ENCODE results near the gene MAP3K5. TPM values are rescaled to one million over a fixed set of nuclear protein-coding genes. Genes with fewer than 3 reads are reported as not detected.

MAP3K5 gene
- total RNA-seq, 1 donor from 2014 or later, result 0.02 TPM

DNA sequence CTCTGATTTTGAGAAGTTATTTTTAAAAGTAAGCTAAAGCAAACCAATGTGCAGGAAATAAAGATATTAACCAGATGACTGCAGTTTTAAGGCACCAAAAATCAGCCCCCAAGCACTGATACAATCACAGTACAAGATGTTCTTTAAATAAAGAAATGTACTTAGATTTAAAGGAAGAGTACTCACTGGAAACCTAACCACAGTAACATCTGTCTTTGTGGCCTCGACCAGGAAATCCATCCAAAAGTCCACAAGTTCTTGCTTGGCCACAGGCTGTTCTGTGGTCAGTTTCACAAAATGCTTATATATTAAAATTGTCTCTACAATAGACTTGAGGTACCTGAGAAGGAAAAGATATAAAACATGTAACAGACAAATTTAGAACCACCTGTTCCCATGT is 136.2 kb downstream of the MAP3K5 start:
- no peaks in the 10 kb centered on the region for H3K27me3 ChIP-seq
- no peaks in the 10 kb centered on the region for H3K36me3 ChIP-seq
- Mint-ChIP-seq H3K27ac (no peak overlapping the region), H3K9me3 (no peaks in the 10 kb centered on the region), H3K36me3 (no peaks in the 10 kb centered on the region), H3K27me3 (ENCODE audit: insufficient read depth, low read depth) (no peaks in the 10 kb centered on the region), H3K4me1 (peaks cover 3% of the 10 kb centered on the region), H3K4me3 (no peak overlapping the region)
- H4K20me1 ChIP-seq (ENCODE audit: low read depth), result no peaks in the 10 kb centered on the region
- no peak overlapping the region for H3K9ac ChIP-seq
- H3K4me1 ChIP-seq, result no peaks in the 10 kb centered on the region
- no peak overlapping the region for H3K27ac ChIP-seq
- no peak for DNase-seq (ENCODE audit: low spot score)
- H3K9me3 ChIP-seq (ENCODE audit: low read depth), result no peaks in the 10 kb centered on the region
- TF ChIP-seq EZH2phosphoT487 (IDR thresholded peaks at IDR 0.05), result no peak
- TF ChIP-seq EZH2 (IDR thresholded peaks at IDR 0.05), result no peak
- TF ChIP-seq, protein P1, sequence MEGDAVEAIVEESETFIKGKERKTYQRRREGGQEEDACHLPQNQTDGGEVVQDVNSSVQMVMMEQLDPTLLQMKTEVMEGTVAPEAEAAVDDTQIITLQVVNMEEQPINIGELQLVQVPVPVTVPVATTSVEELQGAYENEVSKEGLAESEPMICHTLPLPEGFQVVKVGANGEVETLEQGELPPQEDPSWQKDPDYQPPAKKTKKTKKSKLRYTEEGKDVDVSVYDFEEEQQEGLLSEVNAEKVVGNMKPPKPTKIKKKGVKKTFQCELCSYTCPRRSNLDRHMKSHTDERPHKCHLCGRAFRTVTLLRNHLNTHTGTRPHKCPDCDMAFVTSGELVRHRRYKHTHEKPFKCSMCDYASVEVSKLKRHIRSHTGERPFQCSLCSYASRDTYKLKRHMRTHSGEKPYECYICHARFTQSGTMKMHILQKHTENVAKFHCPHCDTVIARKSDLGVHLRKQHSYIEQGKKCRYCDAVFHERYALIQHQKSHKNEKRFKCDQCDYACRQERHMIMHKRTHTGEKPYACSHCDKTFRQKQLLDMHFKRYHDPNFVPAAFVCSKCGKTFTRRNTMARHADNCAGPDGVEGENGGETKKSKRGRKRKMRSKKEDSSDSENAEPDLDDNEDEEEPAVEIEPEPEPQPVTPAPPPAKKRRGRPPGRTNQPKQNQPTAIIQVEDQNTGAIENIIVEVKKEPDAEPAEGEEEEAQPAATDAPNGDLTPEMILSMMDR (IDR thresholded peaks at IDR 0.05), result no peak
- no peaks in the 10 kb centered on the region for H3F3A ChIP-seq (ENCODE audit: low read depth)
- H3K79me2 ChIP-seq (ENCODE audit: low read depth), result no peaks in the 10 kb centered on the region
- H2AFZ ChIP-seq (replicated peaks), result no peak overlapping the region
- no peak overlapping the region for H3K4me2 ChIP-seq
- H3K4me3 ChIP-seq, result no peak overlapping the region

DNA sequence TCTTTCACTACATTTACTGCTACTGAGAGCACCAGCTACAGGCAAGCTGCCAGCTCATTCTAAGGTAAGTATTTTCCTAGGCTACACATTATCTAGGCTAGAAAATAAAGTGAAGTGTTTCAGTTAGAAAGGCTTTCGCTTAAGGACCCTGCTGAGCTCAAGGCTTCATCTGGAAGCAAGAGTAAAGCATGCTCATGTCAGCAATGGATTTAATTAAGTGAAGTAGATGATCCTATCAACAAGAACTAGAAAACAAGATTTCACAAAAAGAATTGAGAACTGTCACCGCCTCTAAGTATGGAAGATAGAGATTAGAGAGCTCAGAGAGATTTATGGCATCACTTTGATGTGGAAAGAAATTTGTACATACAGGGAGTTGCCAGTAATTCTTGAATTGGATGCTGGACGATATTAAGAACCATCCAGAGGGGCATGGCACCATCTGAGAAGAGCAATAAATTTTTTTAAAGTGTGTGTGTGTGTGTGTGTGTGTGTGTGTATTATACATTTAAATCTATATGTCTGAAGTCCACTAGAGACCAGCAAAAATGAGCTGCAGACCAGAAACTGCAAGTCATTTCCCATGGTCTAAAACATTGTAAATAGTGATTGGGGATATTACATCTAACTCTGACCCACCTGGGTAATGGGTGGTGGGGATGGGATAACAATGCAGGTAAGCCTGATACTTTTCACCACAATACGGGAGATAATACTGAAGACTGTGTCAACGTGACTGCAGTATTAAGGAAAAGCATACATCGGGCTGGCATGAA is 136.8 kb downstream of the MAP3K5 start:
- no peak overlapping the region for H3K4me3 ChIP-seq
- no peaks in the 10 kb centered on the region for H3K79me2 ChIP-seq (ENCODE audit: low read depth)
- H3K36me3 ChIP-seq, result no peaks in the 10 kb centered on the region
- H2AFZ ChIP-seq (replicated peaks), result peak overlapping the region; percentile 23
- Mint-ChIP-seq H3K4me3 (no peak overlapping the region), H3K9me3 (no peaks in the 10 kb centered on the region), H3K4me1 (peaks cover 3% of the 10 kb centered on the region), H3K27me3 (ENCODE audit: insufficient read depth, low read depth) (no peaks in the 10 kb centered on the region), H3K36me3 (no peaks in the 10 kb centered on the region), H3K27ac (no peak overlapping the region)
- H3K9ac ChIP-seq, result no peak overlapping the region
- H3K4me1 ChIP-seq, result no peaks in the 10 kb centered on the region
- H3K9me3 ChIP-seq (ENCODE audit: low read depth), result no peaks in the 10 kb centered on the region
- no peaks in the 10 kb centered on the region for H3K27me3 ChIP-seq
- H3F3A ChIP-seq (ENCODE audit: low read depth), result no peaks in the 10 kb centered on the region
- no peak overlapping the region for H3K4me2 ChIP-seq
- DNase-seq (ENCODE audit: low spot score), result no peak
- no peak overlapping the region for H3K27ac ChIP-seq
- H4K20me1 ChIP-seq (ENCODE audit: low read depth), result no peaks in the 10 kb centered on the region
- TF ChIP-seq, protein P1 (IDR thresholded peaks at IDR 0.05), result no peak
- TF ChIP-seq EZH2 (IDR thresholded peaks at IDR 0.05) (no peak), EZH2phosphoT487 (IDR thresholded peaks at IDR 0.05) (no peak)

DNA sequence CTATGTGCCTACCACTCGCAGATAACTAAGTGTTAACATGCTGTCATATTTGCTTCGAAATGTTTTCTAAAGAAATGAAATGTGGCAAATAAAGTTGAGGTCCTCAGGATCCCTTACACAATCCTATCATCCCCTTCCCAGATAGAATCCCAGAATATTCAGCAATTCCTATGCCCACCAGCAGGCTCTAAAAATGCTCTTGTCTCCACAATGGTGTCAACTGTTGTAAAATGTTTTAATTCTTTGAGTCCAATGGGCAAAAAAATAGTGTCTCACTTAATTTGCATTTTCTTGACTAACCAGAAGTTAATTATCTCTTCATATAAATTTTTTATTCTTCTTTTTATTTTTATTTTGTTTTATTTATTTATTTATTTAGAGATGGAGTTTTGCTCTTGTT is 138.2 kb downstream of the MAP3K5 start:
- Mint-ChIP-seq H3K27ac (no peak overlapping the region), H3K4me3 (no peak overlapping the region), H3K36me3 (no peaks in the 10 kb centered on the region), H3K4me1 (peaks cover 3% of the 10 kb centered on the region), H3K27me3 (ENCODE audit: insufficient read depth, low read depth) (no peaks in the 10 kb centered on the region), H3K9me3 (no peaks in the 10 kb centered on the region)
- Histone ChIP-seq H4K20me1 (ENCODE audit: low read depth) (no peaks in the 10 kb centered on the region), H3K27me3 (no peaks in the 10 kb centered on the region), H3K9me3 (ENCODE audit: low read depth) (no peaks in the 10 kb centered on the region), H3K4me3 (no peak overlapping the region), H2AFZ (replicated peaks) (no peak overlapping the region), H3K4me2 (no peak overlapping the region), H3K79me2 (ENCODE audit: low read depth) (no peaks in the 10 kb centered on the region), H3K9ac (no peak overlapping the region), H3K36me3 (no peaks in the 10 kb centered on the region), H3K4me1 (no peaks in the 10 kb centered on the region), H3K27ac (no peak overlapping the region), H3F3A (ENCODE audit: low read depth) (no peaks in the 10 kb centered on the region)
- DNase-seq (ENCODE audit: low spot score), result no peak
- TF ChIP-seq, protein P1 (IDR thresholded peaks at IDR 0.05), result no peak
